Tibial nerve (tissue), 4 donors: Measurements from ENCODE around the gene INPP5A.

Experiments used
- EP300 ChIP-seq, 2 donors: sonication (generic); formaldehyde crosslinking; IDR thresholded peaks; one replicate each; pipeline ENCODE4 v1.6.1; 2017; ENCODE audit warnings: antibody characterized with exemption in 2 of 2, mild to moderate bottlenecking in 1 of 2
- POLR2A ChIP-seq, 2 donors: fragments of 450-650 bp; IDR thresholded peaks; one replicate each; pipeline ENCODE4 v1.6.1; 2017; ENCODE audit warnings: antibody characterized with exemption in 2 of 2, mild to moderate bottlenecking in 2 of 2, moderate library complexity in 2 of 2
- TF ChIP-seq, protein P1 (sequence below), 5 experiments: fragments of 200-600 bp in 3 of 5; fragments of 450-650 bp in 2 of 5; sonication (generic) in 3 of 5; IDR thresholded peaks; one replicate each; pipeline ENCODE4 v1.5.1; 2016 to 2019; ENCODE audit warnings: antibody characterized with exemption in 5 of 5, mild to moderate bottlenecking in 3 of 5, moderate library complexity in 2 of 5

DNA sequence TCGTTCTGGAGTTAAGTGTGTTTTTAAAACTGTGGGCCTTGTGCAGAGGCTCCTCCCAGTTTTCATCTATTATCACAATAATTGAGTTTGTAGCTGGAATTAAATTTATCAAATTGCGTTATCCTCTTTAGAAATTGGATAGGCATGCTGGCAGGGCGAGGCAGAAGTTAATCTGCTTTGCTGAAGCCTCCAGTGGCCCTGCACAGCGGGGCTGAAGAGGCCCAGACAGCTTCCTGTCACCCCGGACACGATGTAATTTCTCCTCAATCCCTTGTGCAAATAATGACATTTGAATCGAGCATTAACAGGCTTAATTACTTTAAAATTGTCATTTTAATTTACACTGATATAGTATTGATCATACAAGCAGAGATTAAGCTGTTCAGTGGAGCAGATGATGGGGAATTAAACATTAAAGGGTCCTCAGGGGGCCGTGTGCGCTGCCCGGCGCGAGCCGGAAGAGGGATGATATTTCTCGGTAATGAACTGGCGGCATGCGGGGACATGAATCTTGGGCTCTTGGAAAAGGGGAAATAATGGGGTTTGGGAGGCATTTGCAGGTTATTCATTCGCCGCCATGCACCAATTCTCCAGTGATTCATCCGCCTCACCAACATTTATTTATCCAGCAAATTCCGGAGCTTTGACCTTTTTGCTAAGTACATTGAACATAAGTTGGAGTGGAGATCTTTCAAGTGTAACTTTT lies 129.9 kb downstream of the INPP5A start:
- TF ChIP-seq, protein P1, sequence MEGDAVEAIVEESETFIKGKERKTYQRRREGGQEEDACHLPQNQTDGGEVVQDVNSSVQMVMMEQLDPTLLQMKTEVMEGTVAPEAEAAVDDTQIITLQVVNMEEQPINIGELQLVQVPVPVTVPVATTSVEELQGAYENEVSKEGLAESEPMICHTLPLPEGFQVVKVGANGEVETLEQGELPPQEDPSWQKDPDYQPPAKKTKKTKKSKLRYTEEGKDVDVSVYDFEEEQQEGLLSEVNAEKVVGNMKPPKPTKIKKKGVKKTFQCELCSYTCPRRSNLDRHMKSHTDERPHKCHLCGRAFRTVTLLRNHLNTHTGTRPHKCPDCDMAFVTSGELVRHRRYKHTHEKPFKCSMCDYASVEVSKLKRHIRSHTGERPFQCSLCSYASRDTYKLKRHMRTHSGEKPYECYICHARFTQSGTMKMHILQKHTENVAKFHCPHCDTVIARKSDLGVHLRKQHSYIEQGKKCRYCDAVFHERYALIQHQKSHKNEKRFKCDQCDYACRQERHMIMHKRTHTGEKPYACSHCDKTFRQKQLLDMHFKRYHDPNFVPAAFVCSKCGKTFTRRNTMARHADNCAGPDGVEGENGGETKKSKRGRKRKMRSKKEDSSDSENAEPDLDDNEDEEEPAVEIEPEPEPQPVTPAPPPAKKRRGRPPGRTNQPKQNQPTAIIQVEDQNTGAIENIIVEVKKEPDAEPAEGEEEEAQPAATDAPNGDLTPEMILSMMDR (IDR thresholded peaks at IDR 0.05) = no peak
- TF ChIP-seq EP300 (IDR thresholded peaks at IDR 0.05) = no peak
- TF ChIP-seq POLR2A (IDR thresholded peaks at IDR 0.05) = no peak
